Ishikawa (cell line): Measurements from ENCODE around the gene RBP7.
A peak's percentile ranks its signal among the peaks of the same experiment; 100 is the strongest.

ENCODE experiments used
- CEBPB ChIP-seq: IDR thresholded peaks from 2 replicates; pipeline ENCODE4 v1.6.1; 2012
- CREB1 ChIP-seq: IDR thresholded peaks from 2 replicates; pipeline ENCODE4 v1.6.1; 2012; ENCODE audit warnings: low read depth
- EP300 ChIP-seq: IDR thresholded peaks from 2 replicates; pipeline ENCODE4 v1.6.1; 2012; ENCODE audit warnings: borderline replicate concordance
- FOXM1 ChIP-seq: IDR thresholded peaks from 2 replicates; pipeline ENCODE4 v1.6.1; 2012; ENCODE audit warnings: low read depth, borderline replicate concordance
- NFIC ChIP-seq: IDR thresholded peaks from 2 replicates; pipeline ENCODE4 v1.6.1; 2012
- RAD21 ChIP-seq: IDR thresholded peaks from 2 replicates; pipeline ENCODE4 v1.6.1; 2012; ENCODE audit warnings: low read depth
- TAF1 ChIP-seq: IDR thresholded peaks from 2 replicates; pipeline ENCODE4 v1.6.1; 2012; ENCODE audit warnings: low read depth, mild to moderate bottlenecking
- TCF12 ChIP-seq: IDR thresholded peaks from 2 replicates; pipeline ENCODE4 v1.6.1; 2012; ENCODE audit warnings: low read depth
- TEAD4 ChIP-seq: IDR thresholded peaks from 2 replicates; pipeline ENCODE4 v1.6.1; 2012
- YY1 ChIP-seq: IDR thresholded peaks from 2 replicates; pipeline ENCODE4 v1.6.1; 2012; ENCODE audit warnings: low read depth
- TF ChIP-seq, protein P1 (sequence below): IDR thresholded peaks from 2 replicates; pipeline ENCODE4 v1.6.1; 2012; ENCODE audit warnings: low read depth, mild to moderate bottlenecking
- TF ChIP-seq, protein P2 (sequence below): IDR thresholded peaks from 2 replicates; pipeline ENCODE4 v1.6.1; 2012

DNA sequence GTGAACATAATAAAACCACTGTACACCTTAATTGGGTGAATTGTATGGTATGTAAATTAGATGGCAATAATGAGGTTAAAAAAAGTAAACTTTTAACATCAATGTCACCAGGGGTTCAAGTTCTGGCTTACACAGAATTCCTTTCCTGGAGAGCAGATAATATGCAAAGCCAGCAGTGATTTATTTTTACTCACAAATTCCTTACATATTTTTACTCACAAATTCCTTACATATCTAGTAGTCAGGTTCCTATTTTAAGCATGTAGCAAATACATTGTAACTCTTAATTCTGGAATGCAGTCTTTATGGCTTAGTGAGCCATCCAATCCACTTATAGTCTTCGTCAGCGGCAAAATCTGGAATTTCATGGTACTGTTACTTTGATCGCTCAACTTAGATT lies 34.4 kb downstream of the RBP7 start:
- no peak for TF ChIP-seq RAD21
- TF ChIP-seq, protein P1, sequence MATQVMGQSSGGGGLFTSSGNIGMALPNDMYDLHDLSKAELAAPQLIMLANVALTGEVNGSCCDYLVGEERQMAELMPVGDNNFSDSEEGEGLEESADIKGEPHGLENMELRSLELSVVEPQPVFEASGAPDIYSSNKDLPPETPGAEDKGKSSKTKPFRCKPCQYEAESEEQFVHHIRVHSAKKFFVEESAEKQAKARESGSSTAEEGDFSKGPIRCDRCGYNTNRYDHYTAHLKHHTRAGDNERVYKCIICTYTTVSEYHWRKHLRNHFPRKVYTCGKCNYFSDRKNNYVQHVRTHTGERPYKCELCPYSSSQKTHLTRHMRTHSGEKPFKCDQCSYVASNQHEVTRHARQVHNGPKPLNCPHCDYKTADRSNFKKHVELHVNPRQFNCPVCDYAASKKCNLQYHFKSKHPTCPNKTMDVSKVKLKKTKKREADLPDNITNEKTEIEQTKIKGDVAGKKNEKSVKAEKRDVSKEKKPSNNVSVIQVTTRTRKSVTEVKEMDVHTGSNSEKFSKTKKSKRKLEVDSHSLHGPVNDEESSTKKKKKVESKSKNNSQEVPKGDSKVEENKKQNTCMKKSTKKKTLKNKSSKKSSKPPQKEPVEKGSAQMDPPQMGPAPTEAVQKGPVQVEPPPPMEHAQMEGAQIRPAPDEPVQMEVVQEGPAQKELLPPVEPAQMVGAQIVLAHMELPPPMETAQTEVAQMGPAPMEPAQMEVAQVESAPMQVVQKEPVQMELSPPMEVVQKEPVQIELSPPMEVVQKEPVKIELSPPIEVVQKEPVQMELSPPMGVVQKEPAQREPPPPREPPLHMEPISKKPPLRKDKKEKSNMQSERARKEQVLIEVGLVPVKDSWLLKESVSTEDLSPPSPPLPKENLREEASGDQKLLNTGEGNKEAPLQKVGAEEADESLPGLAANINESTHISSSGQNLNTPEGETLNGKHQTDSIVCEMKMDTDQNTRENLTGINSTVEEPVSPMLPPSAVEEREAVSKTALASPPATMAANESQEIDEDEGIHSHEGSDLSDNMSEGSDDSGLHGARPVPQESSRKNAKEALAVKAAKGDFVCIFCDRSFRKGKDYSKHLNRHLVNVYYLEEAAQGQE = no peak
- no peak for TF ChIP-seq EP300
- TF ChIP-seq FOXM1 = no peak
- no peak for TF ChIP-seq TCF12
- TF ChIP-seq CREB1 = no peak
- TF ChIP-seq TEAD4 = peak; percentile 83
- no peak for TF ChIP-seq TAF1
- TF ChIP-seq, protein P2, sequence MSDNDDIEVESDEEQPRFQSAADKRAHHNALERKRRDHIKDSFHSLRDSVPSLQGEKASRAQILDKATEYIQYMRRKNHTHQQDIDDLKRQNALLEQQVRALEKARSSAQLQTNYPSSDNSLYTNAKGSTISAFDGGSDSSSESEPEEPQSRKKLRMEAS = no peak
- no peak for TF ChIP-seq YY1
- no peak for TF ChIP-seq NFIC
- no peak for TF ChIP-seq CEBPB
